ENCODE results near the gene DECR2. TPM values are rescaled to one million over a fixed set of nuclear protein-coding genes. Genes with fewer than 3 reads are reported as not detected.

DECR2 gene
- polyA plus RNA-seq, 3 donors = 5.7 to 12.8 (median 8.7) TPM

DNA sequence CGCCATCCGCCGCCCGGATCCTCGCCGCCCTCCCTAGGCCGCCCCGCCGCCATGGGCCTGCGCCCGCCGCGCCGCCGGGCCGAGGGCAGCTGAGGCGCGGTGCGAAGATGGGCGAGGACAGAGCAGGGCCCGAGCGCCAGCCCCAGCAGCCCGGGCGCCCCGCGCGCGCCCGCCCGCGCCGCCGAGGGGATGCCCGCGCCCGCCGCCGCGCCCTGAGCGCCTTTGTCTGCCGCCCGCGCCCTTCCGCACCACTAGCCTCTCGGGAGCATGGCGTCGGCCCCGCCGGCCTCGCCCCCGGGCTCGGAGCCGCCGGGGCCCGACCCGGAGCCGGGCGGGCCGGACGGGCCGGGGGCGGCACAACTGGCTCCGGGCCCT is 24.0 kb downstream of the DECR2 start:
- Mint-ChIP-seq H3K4me3 (peak overlapping the region; percentile 85 to 95), H3K4me1 (peaks cover 26% of the 10 kb centered on the region), H3K36me3 (peaks cover 7% of the 10 kb centered on the region in 2 donors), H3K27me3 (ENCODE audit: low read depth in 3 of 3) (peaks cover 31 to 41% (median 40%) of the 10 kb centered on the region in 3 donors), H3K9me3 (peaks cover 0 to 9% (median 0%) of the 10 kb centered on the region in 7 donors), H3K27ac (peak overlapping the region in 1 of 7 donors; percentile 91)
- Histone ChIP-seq H3K4me2 (replicated peaks; ENCODE audit: extremely low read depth, low read length, poor library complexity, severe bottlenecking) (peak overlapping the region; percentile 90), H3K27me3 (ENCODE audit: control insufficient read depth in 2 of 2, insufficient read depth in 2 of 2, low read length in 2 of 2) (peaks cover 0 to 24% of the 10 kb centered on the region in 2 donors), H3K27ac (ENCODE audit: low read depth in 1 of 2, low read length in 2 of 2) (no peak overlapping the region), H3K79me2 (ENCODE audit: insufficient read depth, low read length) (peaks cover 4% of the 10 kb centered on the region), H4K20me1 (ENCODE audit: insufficient read depth, low read length) (peaks cover 12% of the 10 kb centered on the region), H3K4me1 (ENCODE audit: control insufficient read depth in 1 of 2, insufficient read depth in 2 of 2, low read length in 2 of 2) (peaks cover 24 to 31% of the 10 kb centered on the region in 2 donors), H3K9me3 (replicated peaks in 1 of 2; ENCODE audit: control insufficient read depth in 1 of 2, insufficient read depth in 1 of 2, low read length in 2 of 2) (no peaks in the 10 kb centered on the region), H3K36me3 (replicated peaks in 1 of 2; ENCODE audit: control insufficient read depth in 1 of 2, insufficient read depth in 2 of 2, low read length in 2 of 2) (no peaks in the 10 kb centered on the region), H3K9ac (ENCODE audit: insufficient read depth, low read length, poor library complexity, severe bottlenecking) (peak overlapping the region; percentile 56), H3K4me3 (replicated peaks in 1 of 3; ENCODE audit: low read depth in 2 of 3, low read length in 3 of 3) (peak overlapping the region in 2 of 3 experiments; percentile 69 to 78), H2AFZ (ENCODE audit: insufficient read depth, low read depth, low read length, poor library complexity, severe bottlenecking) (peak overlapping the region; percentile 94)
- TF ChIP-seq CTCF (IDR thresholded peaks at IDR 0.05) = no peak
- 0% methylated on average over 63 of the region's 63 CpGs for WGBS (ENCODE audit: insufficient coverage)
- intact Hi-C loops (cut with micrococcal nuclease) = no loop called here
- no peak for DNase-seq

GRCh38 chr16:426115-426905 is 24.6 kb downstream of the DECR2 start:
- Histone ChIP-seq H3K79me2 (ENCODE audit: insufficient read depth, low read length) (peaks cover 4% of the 10 kb centered on the region), H3K4me1 (ENCODE audit: control insufficient read depth in 1 of 2, insufficient read depth in 2 of 2, low read length in 2 of 2) (peaks cover 24 to 31% of the 10 kb centered on the region in 2 donors), H3K27me3 (ENCODE audit: control insufficient read depth in 2 of 2, insufficient read depth in 2 of 2, low read length in 2 of 2) (peaks cover 0 to 24% of the 10 kb centered on the region in 2 donors), H3K4me2 (replicated peaks; ENCODE audit: extremely low read depth, low read length, poor library complexity, severe bottlenecking) (peak overlapping the region; percentile 90), H3K9me3 (replicated peaks in 1 of 2; ENCODE audit: control insufficient read depth in 1 of 2, insufficient read depth in 1 of 2, low read length in 2 of 2) (no peaks in the 10 kb centered on the region), H3K36me3 (replicated peaks in 1 of 2; ENCODE audit: control insufficient read depth in 1 of 2, insufficient read depth in 2 of 2, low read length in 2 of 2) (no peaks in the 10 kb centered on the region), H2AFZ (ENCODE audit: insufficient read depth, low read depth, low read length, poor library complexity, severe bottlenecking) (peak overlapping the region; percentile 79), H3K4me3 (replicated peaks in 1 of 3; ENCODE audit: low read depth in 2 of 3, low read length in 3 of 3) (peak overlapping the region; percentile 2 to 77 (median 17)), H4K20me1 (ENCODE audit: insufficient read depth, low read length) (peaks cover 12% of the 10 kb centered on the region), H3K9ac (ENCODE audit: insufficient read depth, low read length, poor library complexity, severe bottlenecking) (peak overlapping the region; percentile 56), H3K27ac (ENCODE audit: low read depth in 1 of 2, low read length in 2 of 2) (no peak overlapping the region)
- Mint-ChIP-seq H3K27ac (peak overlapping the region in 1 of 7 donors; percentile 8), H3K4me1 (peaks cover 26% of the 10 kb centered on the region), H3K4me3 (peak overlapping the region; percentile 76 to 87), H3K27me3 (ENCODE audit: low read depth in 3 of 3) (peaks cover 29 to 41% (median 40%) of the 10 kb centered on the region in 3 donors), H3K36me3 (peaks cover 7% of the 10 kb centered on the region in 2 donors), H3K9me3 (peaks cover 0 to 9% (median 0%) of the 10 kb centered on the region in 7 donors)
- DNase-seq = no peak
- TF ChIP-seq CTCF (IDR thresholded peaks at IDR 0.05) = no peak
- intact Hi-C loops (cut with micrococcal nuclease) = no loop called here
- WGBS (ENCODE audit: insufficient coverage) = under 1% methylated on average over 97 of the region's 97 CpGs
